GM19023 (cell line): ENCODE results near the gene ZFP92.

Experiments
- ATAC-seq: cut with Tn5 transposase; IDR thresholded peaks from one replicate; pipeline ENCODE4 v1.9.1; 2021; ENCODE audit warnings: mild to moderate bottlenecking, moderate library complexity; ENCODE audit not compliant: unreplicated experiment

ZFP92 gene

GRCh38 chrX:153454901-153455550 lies 43.8 kb downstream of the ZFP92 start:
- no peak for ATAC-seq

- ATAC-seq: no peak
Observed at GRCh38 chrX:153455571-153455970, 44.3 kb downstream of the ZFP92 start.

DNA sequence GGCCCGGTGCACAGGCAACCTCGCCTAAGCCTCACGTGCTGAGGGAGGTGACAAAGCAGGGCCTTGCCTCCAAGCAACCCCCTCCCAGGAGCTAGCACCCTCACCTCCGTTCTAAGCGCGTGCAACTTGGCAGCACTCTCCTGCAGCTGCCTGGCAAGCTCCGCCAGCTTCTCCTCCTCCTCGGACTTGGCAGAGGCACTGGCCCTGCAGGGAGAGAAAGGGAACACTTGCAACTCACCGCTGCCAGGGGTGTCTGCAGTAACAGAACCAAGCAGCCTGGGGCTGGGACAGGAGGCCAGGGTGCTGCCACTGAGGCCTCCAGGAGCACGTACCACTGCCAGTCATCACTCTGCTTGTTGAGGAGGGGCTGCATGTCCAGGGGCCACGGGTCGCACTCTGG lies 44.9 kb downstream of the ZFP92 start:
- no peak for ATAC-seq

DNA sequence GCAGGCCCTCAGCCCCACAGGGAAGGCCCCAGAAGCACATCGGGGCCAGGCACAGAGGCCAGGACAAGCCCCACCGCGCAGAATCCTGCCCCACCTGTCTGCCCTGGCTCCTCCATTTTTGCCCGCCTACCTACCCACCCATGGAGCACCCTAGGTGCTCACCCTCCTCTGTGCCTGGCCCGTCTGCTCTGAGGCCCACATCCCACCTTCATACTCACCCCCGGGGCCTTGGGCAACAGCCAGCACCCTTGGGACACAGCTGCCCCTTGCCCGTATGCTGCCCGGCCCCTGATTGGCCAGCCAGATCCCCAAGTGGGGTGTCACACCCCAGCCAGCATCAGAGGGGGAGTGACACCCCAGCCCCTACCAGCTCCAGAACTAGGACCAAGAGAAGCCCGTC lies 45.4 kb downstream of the ZFP92 start:
- ATAC-seq: no peak

DNA sequence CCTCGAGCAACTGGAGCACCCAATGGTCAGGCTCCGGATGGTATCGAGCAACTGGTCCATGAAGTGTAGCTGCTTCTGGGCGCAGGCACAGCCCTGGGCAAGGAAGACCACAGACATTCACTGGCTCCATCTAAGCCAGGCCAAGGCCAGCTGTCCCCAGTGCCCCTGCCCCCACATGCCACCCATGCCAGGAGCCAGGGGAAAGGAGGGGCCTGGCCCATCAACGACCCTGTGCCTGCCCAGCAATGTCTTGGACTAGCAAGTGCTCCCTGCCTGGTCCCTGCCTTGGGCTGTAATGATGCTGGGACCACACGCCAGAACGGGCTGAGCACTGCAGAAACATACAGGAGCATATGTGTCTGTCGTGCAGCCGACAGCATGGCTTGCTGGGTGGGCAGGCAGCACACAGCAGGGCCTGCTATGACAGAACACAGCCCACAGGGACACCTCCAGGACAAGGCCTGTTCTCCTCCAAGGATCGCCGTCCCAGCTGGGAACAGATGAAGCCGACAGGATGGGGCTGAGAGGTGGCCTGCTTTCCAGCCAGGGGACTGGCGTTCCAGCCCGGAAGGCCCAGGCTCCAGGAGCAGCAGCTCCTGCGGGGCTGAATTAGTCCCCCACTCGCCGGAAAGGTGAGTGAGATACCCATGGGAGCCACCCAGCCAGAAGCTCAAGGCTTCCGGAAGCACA lies 46.0 kb downstream of the ZFP92 start:
- ATAC-seq: no peak

GRCh38 chrX:153457827-153458466 lies 46.7 kb downstream of the ZFP92 start:
- ATAC-seq: no peak

DNA sequence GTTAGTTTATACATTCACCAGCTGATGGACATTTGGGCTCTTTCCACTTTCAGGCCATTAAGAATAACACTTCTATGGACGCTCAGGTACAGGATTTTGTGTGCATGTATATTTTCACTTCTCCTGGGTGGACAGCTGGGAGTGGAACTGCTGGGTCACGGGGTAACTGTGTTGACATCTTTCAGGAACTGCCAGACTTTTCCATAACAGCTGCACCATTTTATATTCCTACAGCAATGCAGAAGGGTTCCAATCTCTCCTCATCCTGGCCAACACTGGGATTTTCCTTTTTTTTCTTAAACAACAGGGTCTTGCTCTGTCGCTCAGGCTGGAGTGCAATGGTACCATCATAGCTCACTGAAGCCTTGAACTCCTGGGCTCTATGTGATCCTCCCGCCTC lies 47.2 kb downstream of the ZFP92 start:
- no peak for ATAC-seq

- no peak for ATAC-seq
Observed at GRCh38 chrX:153459986-153460385, 48.7 kb downstream of the ZFP92 start.

- no peak for ATAC-seq
Observed at GRCh38 chrX:153460826-153461225, 49.6 kb downstream of the ZFP92 start.
